ENCODE measurements around the gene PRXL2A.
"Not testable (repeated sequence)": the region's sequence is repeated elsewhere in the genome, so short reads cannot be mapped to it uniquely, and the experiment has no call there.

- TF ChIP-seq, protein P1, sequence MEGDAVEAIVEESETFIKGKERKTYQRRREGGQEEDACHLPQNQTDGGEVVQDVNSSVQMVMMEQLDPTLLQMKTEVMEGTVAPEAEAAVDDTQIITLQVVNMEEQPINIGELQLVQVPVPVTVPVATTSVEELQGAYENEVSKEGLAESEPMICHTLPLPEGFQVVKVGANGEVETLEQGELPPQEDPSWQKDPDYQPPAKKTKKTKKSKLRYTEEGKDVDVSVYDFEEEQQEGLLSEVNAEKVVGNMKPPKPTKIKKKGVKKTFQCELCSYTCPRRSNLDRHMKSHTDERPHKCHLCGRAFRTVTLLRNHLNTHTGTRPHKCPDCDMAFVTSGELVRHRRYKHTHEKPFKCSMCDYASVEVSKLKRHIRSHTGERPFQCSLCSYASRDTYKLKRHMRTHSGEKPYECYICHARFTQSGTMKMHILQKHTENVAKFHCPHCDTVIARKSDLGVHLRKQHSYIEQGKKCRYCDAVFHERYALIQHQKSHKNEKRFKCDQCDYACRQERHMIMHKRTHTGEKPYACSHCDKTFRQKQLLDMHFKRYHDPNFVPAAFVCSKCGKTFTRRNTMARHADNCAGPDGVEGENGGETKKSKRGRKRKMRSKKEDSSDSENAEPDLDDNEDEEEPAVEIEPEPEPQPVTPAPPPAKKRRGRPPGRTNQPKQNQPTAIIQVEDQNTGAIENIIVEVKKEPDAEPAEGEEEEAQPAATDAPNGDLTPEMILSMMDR (conservative IDR thresholded peaks at IDR 0.05; ENCODE audit: low read depth, low read length): not testable (repeated sequence)
- TF ChIP-seq FOS (IDR thresholded peaks at IDR 0.05; ENCODE audit: low read depth, low read length); POLR2A (IDR thresholded peaks at IDR 0.05; ENCODE audit: low read depth, low read length); CEBPB (IDR thresholded peaks at IDR 0.05; ENCODE audit: low read depth, low read length); MAZ (IDR thresholded peaks at IDR 0.05; ENCODE audit: borderline replicate concordance, low read depth, low read length); MXI1 (IDR thresholded peaks at IDR 0.05; ENCODE audit: borderline replicate concordance, low read depth, low read length); NFE2L2 (IDR thresholded peaks at IDR 0.05; ENCODE audit: low read depth, low read length); USF2 (IDR thresholded peaks at IDR 0.05; ENCODE audit: low read depth, low read length); CHD1 (IDR thresholded peaks at IDR 0.05; ENCODE audit: low read depth, low read length); RAD21 (IDR thresholded peaks at IDR 0.05; ENCODE audit: low read length); SMC3 (IDR thresholded peaks at IDR 0.05; ENCODE audit: low read depth, low read length); MAFK (IDR thresholded peaks at IDR 0.05; ENCODE audit: low read depth, low read length); RFX5 (IDR thresholded peaks at IDR 0.05; ENCODE audit: low read depth, low read length): not testable (repeated sequence)
- TF ChIP-seq, protein P2, sequence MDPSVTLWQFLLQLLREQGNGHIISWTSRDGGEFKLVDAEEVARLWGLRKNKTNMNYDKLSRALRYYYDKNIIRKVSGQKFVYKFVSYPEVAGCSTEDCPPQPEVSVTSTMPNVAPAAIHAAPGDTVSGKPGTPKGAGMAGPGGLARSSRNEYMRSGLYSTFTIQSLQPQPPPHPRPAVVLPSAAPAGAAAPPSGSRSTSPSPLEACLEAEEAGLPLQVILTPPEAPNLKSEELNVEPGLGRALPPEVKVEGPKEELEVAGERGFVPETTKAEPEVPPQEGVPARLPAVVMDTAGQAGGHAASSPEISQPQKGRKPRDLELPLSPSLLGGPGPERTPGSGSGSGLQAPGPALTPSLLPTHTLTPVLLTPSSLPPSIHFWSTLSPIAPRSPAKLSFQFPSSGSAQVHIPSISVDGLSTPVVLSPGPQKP (IDR thresholded peaks at IDR 0.05; ENCODE audit: borderline replicate concordance, low read depth, low read length): not testable (repeated sequence)
Observed at GRCh38 chr10:80358925-80359324, 49.4 kb upstream of the PRXL2A start.

Data from IMR-90 (cell line).